GM12864 (cell line): Measurements from ENCODE around the gene GPSM3.

Source experiments
- DNase-seq: peaks from one replicate; pipeline ENCODE4 v3.0.0-alpha.2; 2011; ENCODE audit warnings: low read depth
- H3K4me3 ChIP-seq: 2 replicates; pipeline ENCODE4 v1.5.1; 2011; ENCODE audit warnings: mild to moderate bottlenecking, low read depth, low read length, control low read depth
- CTCF ChIP-seq: IDR thresholded peaks from 2 replicates; pipeline ENCODE4 v1.5.1; 2011; ENCODE audit warnings: low read depth, mild to moderate bottlenecking, moderate library complexity, low read length, control low read depth, inconsistent platforms; ENCODE audit errors: missing control alignments

Gene GPSM3

DNA sequence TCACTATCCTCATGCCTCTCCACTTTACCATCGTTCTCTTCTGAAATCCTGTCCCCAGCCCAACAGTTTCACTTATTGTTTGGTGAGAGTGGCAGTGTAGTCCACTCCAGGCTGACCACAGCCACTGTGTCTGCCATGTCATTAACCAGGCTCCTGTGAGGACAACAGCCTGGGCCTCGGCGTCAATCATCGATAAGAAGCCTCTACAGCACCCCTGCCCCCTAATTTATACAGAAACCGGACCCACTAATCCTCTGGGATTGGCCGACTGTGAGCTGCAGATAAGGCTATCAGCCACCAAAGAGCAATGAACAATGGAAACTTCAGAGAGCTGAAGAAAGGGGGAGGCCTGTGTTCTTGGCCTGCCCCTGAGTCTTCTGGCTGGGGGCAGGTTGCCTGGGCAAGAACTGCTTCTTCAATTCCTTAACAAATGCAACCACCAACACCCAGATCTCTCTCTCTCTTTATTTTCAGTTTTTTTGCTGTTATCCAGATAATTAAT lies 24.6 kb downstream of the GPSM3 start:
- H3K4me3 ChIP-seq, result no peak overlapping the region
- DNase-seq, result no peak
- no peak for TF ChIP-seq CTCF

DNA sequence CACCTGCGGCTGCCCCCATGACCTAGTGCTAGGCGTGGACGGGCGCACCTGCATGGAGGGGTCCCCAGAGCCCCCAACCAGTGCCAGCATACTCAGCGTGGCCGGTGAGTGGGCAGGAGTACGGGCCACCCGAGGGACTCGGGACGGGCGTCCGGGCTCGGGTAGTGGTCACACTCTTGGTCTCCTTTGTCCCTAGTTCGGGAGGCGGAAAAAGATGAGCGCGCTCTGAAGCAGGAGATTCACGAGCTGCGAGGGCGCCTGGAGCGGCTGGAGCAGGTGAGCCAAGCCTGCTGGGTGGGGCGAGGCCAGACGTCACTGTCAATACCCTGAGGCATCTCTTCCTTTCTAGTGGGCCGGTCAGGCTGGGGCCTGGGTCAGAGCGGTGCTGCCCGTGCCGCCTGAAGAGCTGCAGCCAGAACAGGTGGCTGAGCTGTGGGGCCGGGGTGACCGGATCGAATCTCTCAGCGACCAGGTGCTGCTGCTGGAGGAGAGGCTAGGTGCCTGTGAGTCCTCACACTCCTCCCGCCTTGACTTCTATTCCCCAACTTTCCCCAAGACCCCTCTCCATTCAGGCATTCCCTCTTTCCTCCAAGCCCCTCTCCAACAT lies 25.2 kb downstream of the GPSM3 start:
- DNase-seq, result no peak
- H3K4me3 ChIP-seq, result no peak overlapping the region
- TF ChIP-seq CTCF, result no peak

- no peak overlapping the region for H3K4me3 ChIP-seq
- no peak for DNase-seq
- TF ChIP-seq CTCF, result no peak
Measured at GRCh38 chr6:32166411-32167061, 25.9 kb downstream of the GPSM3 start.

- TF ChIP-seq CTCF, result no peak
- DNase-seq, result no peak
- no peak within 1 kb of the TSS for H3K4me3 ChIP-seq
Measured at GRCh38 chr6:32164295-32164694, 28.1 kb downstream of the GPSM3 start, which contains the start of gene EGFL8. Gene EGFL8 (plus strand): TSS chr6:32164595. CDS start chr6:32166166, 1,571 bp downstream.

DNA sequence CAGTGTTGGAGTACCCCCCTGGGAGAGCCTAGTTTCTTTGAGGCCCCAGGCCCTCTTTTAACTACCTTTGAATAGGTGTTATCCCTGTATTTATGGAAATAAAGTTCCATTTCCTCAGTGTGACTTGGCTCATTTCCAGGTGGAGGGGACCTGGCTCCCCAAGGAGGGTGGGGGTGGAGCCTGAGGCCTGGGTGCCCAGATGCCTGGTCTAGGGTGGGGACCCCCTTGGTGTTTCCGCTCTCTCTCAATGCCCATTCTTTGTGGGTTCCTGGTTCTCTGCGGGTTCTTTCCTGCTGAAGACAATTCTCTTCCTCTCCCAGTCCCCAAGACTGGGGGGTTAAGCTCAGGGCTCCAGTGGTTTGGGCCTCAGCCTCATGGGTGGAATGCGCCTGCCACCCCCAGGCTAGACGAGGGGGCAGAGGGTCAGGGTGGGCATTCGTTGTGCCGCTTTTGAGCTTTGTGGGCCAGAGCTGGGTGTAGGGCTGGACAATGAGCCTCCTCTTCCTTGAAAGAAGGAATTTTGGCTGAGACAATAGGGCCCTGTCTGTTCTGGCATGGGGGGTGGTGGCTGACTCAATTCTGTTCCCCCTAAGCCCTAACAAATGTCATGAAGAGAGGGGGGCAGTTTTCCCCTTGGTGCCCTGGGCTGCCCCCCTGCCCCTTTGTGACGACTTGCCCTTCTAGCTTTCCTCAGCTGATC lies 28.7 kb downstream of the GPSM3 start:
- no peak for DNase-seq
- no peak for TF ChIP-seq CTCF
- no peak overlapping the region for H3K4me3 ChIP-seq

DNA sequence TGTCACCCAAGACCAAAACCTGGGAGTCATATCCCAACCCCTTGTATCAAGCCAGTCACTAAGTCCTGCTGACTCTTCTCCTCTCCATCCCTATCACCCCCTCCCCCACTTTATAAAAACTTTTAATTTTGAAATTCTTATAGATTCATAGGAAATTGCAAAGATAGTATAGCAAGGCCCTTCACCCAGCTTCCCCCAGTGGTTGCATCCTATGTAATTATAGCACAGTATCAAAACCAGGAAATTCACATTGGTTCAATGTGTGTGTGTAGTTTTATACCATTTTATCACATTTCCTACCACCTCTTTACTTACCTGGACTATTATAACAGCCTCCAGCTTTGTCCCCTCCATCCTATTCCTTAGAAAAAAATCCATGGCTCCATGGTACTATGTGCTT lies 34.4 kb downstream of the GPSM3 start:
- no peak for DNase-seq
- no peak overlapping the region for H3K4me3 ChIP-seq
- no peak for TF ChIP-seq CTCF

- no peak for DNase-seq
- no peak for TF ChIP-seq CTCF
Measured at GRCh38 chr6:32156891-32157290, 35.6 kb downstream of the GPSM3 start.

More at GRCh38 chr6:32156891-32157290, 35.6 kb downstream of the GPSM3 start:
- H3K4me3 ChIP-seq, result no peak overlapping the region
